ENCODE data around the gene CDH23.

The CDH23 gene

DNA sequence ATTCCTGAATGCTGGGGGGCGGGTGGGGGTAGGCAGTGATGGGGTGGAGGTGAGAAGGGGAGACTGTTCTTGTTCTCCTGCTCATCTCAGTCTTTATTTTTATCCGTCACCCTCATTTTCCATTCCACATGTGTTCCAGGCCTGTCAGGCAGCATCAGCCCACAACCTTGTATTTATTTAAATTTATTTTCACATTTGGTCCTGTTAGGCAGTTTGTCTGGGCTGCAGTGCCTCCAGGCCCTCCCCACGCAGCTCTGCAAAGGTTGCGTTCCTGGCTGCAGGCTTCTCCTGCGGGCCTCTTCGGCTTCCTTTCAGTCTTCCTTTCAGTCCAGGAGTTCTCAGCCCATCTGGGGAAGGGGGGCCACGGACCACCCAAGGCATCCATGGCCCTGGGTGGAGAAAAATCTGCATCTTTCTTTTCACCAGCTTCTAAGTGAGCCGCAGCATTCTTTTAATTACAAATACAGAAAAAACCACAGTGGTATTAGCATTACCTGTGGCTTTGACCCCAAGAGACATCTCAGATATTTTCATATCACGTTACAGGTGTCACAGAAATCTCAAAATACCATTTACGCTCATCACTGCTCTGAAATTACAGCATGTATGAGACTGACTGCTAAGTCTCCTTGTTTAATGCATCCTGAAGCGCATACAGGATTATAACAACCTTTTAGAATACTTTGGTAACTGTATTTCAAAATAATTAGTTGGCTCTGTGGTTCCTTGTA is 228.9 kb downstream of the CDH23 start:
- no peak overlapping the region for H2BK5ac ChIP-seq (ENCODE audit: low read depth, low read length, poor library complexity)
- peaks cover 13% of the 10 kb centered on the region for H3K79me1 ChIP-seq (ENCODE audit: low read length)
- no peak for DNase-seq
- no peak overlapping the region for H3K18ac ChIP-seq (ENCODE audit: low read length)
- H3K23ac ChIP-seq (ENCODE audit: low read length) = no peak overlapping the region
- H2BK120ac ChIP-seq (ENCODE audit: insufficient read depth, low read length, poor library complexity) = no peak overlapping the region
- no CpG with 5 or more reads among the region's 11 CpGs for WGBS (ENCODE audit: extremely low coverage, insufficient coverage, insufficient read length)
- H3K27ac ChIP-seq (ENCODE audit: low read depth, low read length) = no peak overlapping the region
- H3K9me3 ChIP-seq (ENCODE audit: insufficient read depth, low read depth, low read length) = no peaks in the 10 kb centered on the region
- no peak overlapping the region for H3K4me3 ChIP-seq (ENCODE audit: low read depth, low read length)
- no peak overlapping the region for H3K4me2 ChIP-seq (ENCODE audit: low read length)
- H2BK12ac ChIP-seq (ENCODE audit: low read length) = no peak overlapping the region
- H3K27me3 ChIP-seq (ENCODE audit: insufficient read depth, low read length) = no peaks in the 10 kb centered on the region
- no peak overlapping the region for H3K14ac ChIP-seq (ENCODE audit: low read length)
- no peak overlapping the region for H2AFZ ChIP-seq (ENCODE audit: insufficient read depth, low read length, poor library complexity)
- no peak overlapping the region for H3K4ac ChIP-seq (ENCODE audit: low read depth, low read length)
- no peaks in the 10 kb centered on the region for H3K79me2 ChIP-seq (ENCODE audit: control insufficient read depth, insufficient read depth, low read length, poor library complexity)
- no peak overlapping the region for H4K91ac ChIP-seq (ENCODE audit: low read depth, low read length)
- H3K4me1 ChIP-seq (ENCODE audit: control insufficient read depth in 1 of 2, insufficient read depth in 2 of 2, low read length in 2 of 2) = peaks cover 22 to 23% of the 10 kb centered on the region in 2 experiments
- H3K36me3 ChIP-seq (ENCODE audit: control insufficient read depth in 1 of 2, insufficient read depth in 2 of 2, low read length in 2 of 2) = no peaks in the 10 kb centered on the region
- H2AK5ac ChIP-seq (ENCODE audit: low read length) = no peak overlapping the region
- H3K9ac ChIP-seq (ENCODE audit: low read length) = no peak overlapping the region
- H4K12ac ChIP-seq (ENCODE audit: low read depth, low read length) = no peak overlapping the region
- H4K8ac ChIP-seq (ENCODE audit: low read depth, low read length) = no peak overlapping the region

DNA sequence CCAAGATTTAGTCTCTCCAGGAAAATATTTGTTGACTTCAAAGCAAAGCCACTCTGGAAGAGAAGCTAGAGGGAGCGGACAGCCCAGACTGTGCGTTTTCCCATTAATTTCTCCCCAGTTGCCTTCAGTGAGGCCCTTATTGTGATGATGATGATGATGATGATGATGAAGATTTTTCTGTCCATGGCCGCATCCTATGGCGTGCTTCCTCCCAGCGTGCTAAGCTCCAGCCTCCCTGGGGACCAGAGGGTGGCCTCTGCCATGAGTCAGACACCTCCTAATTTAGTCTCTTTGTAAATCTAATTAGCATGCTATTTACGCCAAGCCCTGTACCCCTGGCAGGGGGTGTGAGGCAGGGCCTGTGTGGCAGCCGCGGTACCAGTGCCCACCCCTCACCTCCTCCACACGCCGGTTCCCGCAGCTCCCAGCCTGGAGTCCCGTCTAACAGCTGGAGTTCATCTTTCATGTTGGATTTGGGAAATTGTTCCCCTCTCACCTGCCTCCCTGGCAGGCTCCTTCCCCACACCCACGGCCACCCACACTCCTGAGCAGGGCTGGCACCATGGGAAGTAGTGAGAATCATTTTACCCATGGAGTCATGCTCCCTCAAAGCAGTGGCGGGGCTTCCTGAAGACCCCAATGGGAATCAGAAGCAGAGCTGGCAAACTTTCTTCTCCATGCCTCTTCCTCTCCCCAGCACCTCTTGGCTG is 230.7 kb downstream of the CDH23 start:
- H3K14ac ChIP-seq (ENCODE audit: low read length) = no peak overlapping the region
- H2BK12ac ChIP-seq (ENCODE audit: low read length) = no peak overlapping the region
- no peaks in the 10 kb centered on the region for H3K9me3 ChIP-seq (ENCODE audit: insufficient read depth, low read depth, low read length)
- H4K8ac ChIP-seq (ENCODE audit: low read depth, low read length) = no peak overlapping the region
- H3K79me2 ChIP-seq (ENCODE audit: control insufficient read depth, insufficient read depth, low read length, poor library complexity) = no peaks in the 10 kb centered on the region
- no peak overlapping the region for H3K18ac ChIP-seq (ENCODE audit: low read length)
- H3K4me3 ChIP-seq (ENCODE audit: low read depth, low read length) = no peak overlapping the region
- no peak overlapping the region for H3K4me2 ChIP-seq (ENCODE audit: low read length)
- H3K23ac ChIP-seq (ENCODE audit: low read length) = no peak overlapping the region
- no peak overlapping the region for H3K27ac ChIP-seq (ENCODE audit: low read depth, low read length)
- H4K12ac ChIP-seq (ENCODE audit: low read depth, low read length) = no peak overlapping the region
- no peak overlapping the region for H2AFZ ChIP-seq (ENCODE audit: insufficient read depth, low read length, poor library complexity)
- H3K9ac ChIP-seq (ENCODE audit: low read length) = no peak overlapping the region
- H3K27me3 ChIP-seq (ENCODE audit: insufficient read depth, low read length) = no peaks in the 10 kb centered on the region
- no peak overlapping the region for H2AK5ac ChIP-seq (ENCODE audit: low read length)
- no CpG with 5 or more reads among the region's 14 CpGs for WGBS (ENCODE audit: extremely low coverage, insufficient coverage, insufficient read length)
- DNase-seq = no peak
- no peak overlapping the region for H3K4ac ChIP-seq (ENCODE audit: low read depth, low read length)
- H2BK5ac ChIP-seq (ENCODE audit: low read depth, low read length, poor library complexity) = no peak overlapping the region
- no peak overlapping the region for H4K91ac ChIP-seq (ENCODE audit: low read depth, low read length)
- no peaks in the 10 kb centered on the region for H3K36me3 ChIP-seq (ENCODE audit: control insufficient read depth in 1 of 2, insufficient read depth in 2 of 2, low read length in 2 of 2)
- peaks cover 8% of the 10 kb centered on the region for H3K79me1 ChIP-seq (ENCODE audit: low read length)
- no peak overlapping the region for H2BK120ac ChIP-seq (ENCODE audit: insufficient read depth, low read length, poor library complexity)
- H3K4me1 ChIP-seq (ENCODE audit: control insufficient read depth in 1 of 2, insufficient read depth in 2 of 2, low read length in 2 of 2) = peaks cover 11% of the 10 kb centered on the region in 2 experiments

DNA sequence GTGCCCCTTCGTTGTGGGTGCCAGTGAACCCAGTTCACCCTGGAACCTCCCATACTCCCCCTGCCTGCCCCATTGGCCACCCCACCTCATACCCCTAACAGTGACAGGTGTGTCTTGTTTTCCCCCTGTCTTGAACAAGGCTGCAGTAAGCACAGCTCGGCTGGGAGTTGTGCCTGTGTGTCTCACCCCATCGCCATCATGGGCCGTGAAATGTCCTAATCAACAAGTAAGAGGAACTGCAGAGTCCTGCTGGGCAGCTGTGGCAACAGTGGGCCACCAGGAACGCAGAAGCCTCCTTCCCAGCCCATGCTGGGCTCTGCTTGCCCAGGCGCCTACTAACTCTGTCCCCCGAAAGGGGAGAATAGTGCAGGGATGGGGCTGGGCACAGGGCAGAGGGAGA is 231.2 kb downstream of the CDH23 start:
- Histone ChIP-seq H2BK12ac (ENCODE audit: low read length) (no peak overlapping the region), H4K8ac (ENCODE audit: low read depth, low read length) (no peak overlapping the region), H3K9ac (ENCODE audit: low read length) (no peak overlapping the region), H3K4ac (ENCODE audit: low read depth, low read length) (no peak overlapping the region), H3K4me2 (ENCODE audit: low read length) (no peak overlapping the region), H3K14ac (ENCODE audit: low read length) (no peak overlapping the region), H3K9me3 (ENCODE audit: insufficient read depth, low read depth, low read length) (no peaks in the 10 kb centered on the region), H3K4me3 (ENCODE audit: low read depth, low read length) (no peak overlapping the region), H2AK5ac (ENCODE audit: low read length) (no peak overlapping the region), H3K4me1 (ENCODE audit: control insufficient read depth in 1 of 2, insufficient read depth in 2 of 2, low read length in 2 of 2) (peaks cover 6% of the 10 kb centered on the region in 2 experiments), H4K91ac (ENCODE audit: low read depth, low read length) (no peak overlapping the region), H3K36me3 (ENCODE audit: control insufficient read depth in 1 of 2, insufficient read depth in 2 of 2, low read length in 2 of 2) (no peaks in the 10 kb centered on the region), H3K23ac (ENCODE audit: low read length) (no peak overlapping the region), H3K79me1 (ENCODE audit: low read length) (peaks cover 4% of the 10 kb centered on the region), H3K18ac (ENCODE audit: low read length) (no peak overlapping the region), H3K27ac (ENCODE audit: low read depth, low read length) (no peak overlapping the region), H2BK120ac (ENCODE audit: insufficient read depth, low read length, poor library complexity) (no peak overlapping the region), H3K79me2 (ENCODE audit: control insufficient read depth, insufficient read depth, low read length, poor library complexity) (no peaks in the 10 kb centered on the region), H3K27me3 (ENCODE audit: insufficient read depth, low read length) (no peaks in the 10 kb centered on the region), H2BK5ac (ENCODE audit: low read depth, low read length, poor library complexity) (no peak overlapping the region), H2AFZ (ENCODE audit: insufficient read depth, low read length, poor library complexity) (no peak overlapping the region), H4K12ac (ENCODE audit: low read depth, low read length) (no peak overlapping the region)
- WGBS (ENCODE audit: extremely low coverage, insufficient coverage, insufficient read length) = no CpG with 5 or more reads among the region's 7 CpGs
- no peak for DNase-seq

DNA sequence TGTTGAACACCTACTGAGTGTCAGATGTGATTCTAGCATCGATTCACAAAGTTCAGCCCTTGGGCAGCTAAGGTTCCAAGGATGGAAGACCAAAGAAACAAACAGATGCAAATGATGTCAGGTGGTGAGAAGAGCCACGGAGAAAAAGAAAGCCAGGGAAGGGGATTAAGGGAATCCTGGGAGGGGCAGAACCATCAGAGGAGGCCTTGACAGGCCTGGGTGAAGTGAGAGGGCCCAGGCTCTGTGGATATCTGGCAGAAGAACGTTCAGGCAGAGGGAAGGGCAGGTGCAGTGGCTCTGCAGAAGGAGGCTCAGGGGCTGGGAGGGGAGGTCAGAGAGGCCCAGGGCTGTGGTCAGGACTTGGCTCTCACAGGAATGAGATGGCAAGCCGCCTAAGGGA is 232.4 kb downstream of the CDH23 start:
- no peak overlapping the region for H4K91ac ChIP-seq (ENCODE audit: low read depth, low read length)
- H3K4me2 ChIP-seq (ENCODE audit: low read length) = no peak overlapping the region
- H3K27ac ChIP-seq (ENCODE audit: low read depth, low read length) = no peak overlapping the region
- H3K79me1 ChIP-seq (ENCODE audit: low read length) = no peaks in the 10 kb centered on the region
- no peak overlapping the region for H3K23ac ChIP-seq (ENCODE audit: low read length)
- no peak overlapping the region for H3K18ac ChIP-seq (ENCODE audit: low read length)
- DNase-seq = no peak
- no CpG with 5 or more reads among the region's 4 CpGs for WGBS (ENCODE audit: extremely low coverage, insufficient coverage, insufficient read length)
- H2BK12ac ChIP-seq (ENCODE audit: low read length) = no peak overlapping the region
- no peaks in the 10 kb centered on the region for H3K79me2 ChIP-seq (ENCODE audit: control insufficient read depth, insufficient read depth, low read length, poor library complexity)
- H3K4ac ChIP-seq (ENCODE audit: low read depth, low read length) = no peak overlapping the region
- H2BK5ac ChIP-seq (ENCODE audit: low read depth, low read length, poor library complexity) = no peak overlapping the region
- no peak overlapping the region for H3K4me3 ChIP-seq (ENCODE audit: low read depth, low read length)
- H4K8ac ChIP-seq (ENCODE audit: low read depth, low read length) = no peak overlapping the region
- no peak overlapping the region for H4K12ac ChIP-seq (ENCODE audit: low read depth, low read length)
- H3K9ac ChIP-seq (ENCODE audit: low read length) = no peak overlapping the region
- no peaks in the 10 kb centered on the region for H3K27me3 ChIP-seq (ENCODE audit: insufficient read depth, low read length)
- H2AFZ ChIP-seq (ENCODE audit: insufficient read depth, low read length, poor library complexity) = no peak overlapping the region
- no peak overlapping the region for H3K14ac ChIP-seq (ENCODE audit: low read length)
- H2BK120ac ChIP-seq (ENCODE audit: insufficient read depth, low read length, poor library complexity) = no peak overlapping the region
- no peaks in the 10 kb centered on the region for H3K9me3 ChIP-seq (ENCODE audit: insufficient read depth, low read depth, low read length)
- H3K36me3 ChIP-seq (ENCODE audit: control insufficient read depth in 1 of 2, insufficient read depth in 2 of 2, low read length in 2 of 2) = no peaks in the 10 kb centered on the region
- H2AK5ac ChIP-seq (ENCODE audit: low read length) = no peak overlapping the region
- H3K4me1 ChIP-seq (ENCODE audit: control insufficient read depth in 1 of 2, insufficient read depth in 2 of 2, low read length in 2 of 2) = no peaks in the 10 kb centered on the region
